ENCODE measurements around the gene GPC6.
"Not testable (repeated sequence)": the region's sequence is repeated elsewhere in the genome, so short reads cannot be mapped to it uniquely, and the experiment has no call there.

DNA sequence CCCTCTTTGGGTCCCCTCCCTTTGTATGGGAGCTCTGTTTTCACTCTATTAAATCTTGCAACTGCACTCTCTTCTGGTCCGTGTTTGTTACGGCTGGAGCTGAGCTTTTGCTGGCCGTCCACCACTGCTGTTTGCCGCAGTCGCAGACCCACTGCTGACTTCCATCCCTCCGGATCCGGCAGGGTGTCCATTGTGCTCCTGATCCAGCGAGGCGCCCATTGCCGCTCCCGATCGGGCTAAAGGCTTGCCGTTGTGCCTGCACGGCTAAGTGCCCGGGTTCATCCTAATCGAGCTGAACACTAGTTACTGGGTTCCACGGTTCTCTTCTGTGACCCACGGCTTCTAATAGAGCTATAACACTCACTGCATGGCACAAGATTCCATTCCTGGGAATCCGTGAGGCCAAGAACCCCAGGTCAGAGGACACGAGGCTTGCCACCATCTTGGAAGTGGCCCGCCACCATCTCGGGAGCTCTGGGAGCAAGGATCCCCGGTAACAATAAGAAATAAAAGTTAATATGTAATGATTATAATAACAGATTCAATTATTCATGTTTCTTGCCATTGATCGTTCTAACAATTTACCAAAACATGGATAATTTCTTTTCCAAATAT is 19.7 kb upstream of the GPC6 start:
- not testable (repeated sequence) for TF ChIP-seq CTCF (conservative IDR thresholded peaks at IDR 0.05); EZH2 (IDR thresholded peaks at IDR 0.05; ENCODE audit: low read depth)
